ACHN (cell line): ENCODE data around the gene BAIAP2L1.
A peak's percentile ranks its signal among the peaks of the same experiment; 100 is the strongest.

Experiments
- DNase-seq: peaks from one replicate; pipeline ENCODE4 v3.0.0-alpha.2; 2015
- in situ Hi-C: cut with HindIII; loops from 2 replicates; pipeline ENCODE4 v1.10.0; 2017; ENCODE audit warnings: low sequenced_read_pairs, low pct_ligation_motif_present, low pct_unique_long_range_greater_than_20kb

BAIAP2L1 gene

GRCh38 chr7:98366562-98366938 lies 34.3 kb downstream of the BAIAP2L1 start:
- DNase-seq, result no peak
- in situ Hi-C loops, result no loop called here

DNA sequence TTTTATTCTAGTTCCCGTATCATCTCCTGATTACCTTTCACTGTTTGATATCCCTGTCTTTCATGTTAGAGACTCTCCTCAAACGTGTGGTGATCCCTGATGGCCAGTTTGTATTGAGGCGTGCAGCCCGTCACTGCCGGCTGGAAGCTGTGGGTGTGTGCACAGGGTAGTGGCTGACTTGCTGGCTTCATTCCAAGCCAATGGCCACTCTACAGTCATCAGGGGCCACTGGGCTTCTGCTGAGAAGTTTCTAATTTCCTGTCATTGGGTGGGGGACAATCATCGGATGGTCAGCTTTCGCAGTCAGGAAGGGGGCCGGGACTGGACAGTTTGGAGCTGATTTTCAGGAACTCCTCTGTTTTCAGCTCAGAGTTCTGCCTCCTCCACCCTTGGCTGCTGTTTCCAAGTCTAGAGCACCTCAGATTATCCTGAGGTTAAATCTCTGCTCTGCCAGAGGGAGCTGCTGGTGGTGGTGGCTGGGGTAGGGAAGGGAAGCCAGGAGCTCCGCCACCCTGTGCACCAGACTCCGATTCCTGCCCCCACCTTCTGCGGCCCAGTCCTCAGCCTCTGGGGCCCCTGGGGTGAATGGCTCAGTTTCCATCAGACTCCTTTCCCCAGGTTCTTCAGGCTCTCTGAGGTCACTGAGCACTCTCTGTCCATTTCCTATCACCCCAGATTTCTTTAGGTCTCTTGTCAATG lies 34.9 kb downstream of the BAIAP2L1 start:
- in situ Hi-C loops, result no loop called here
- DNase-seq, result no peak

DNA sequence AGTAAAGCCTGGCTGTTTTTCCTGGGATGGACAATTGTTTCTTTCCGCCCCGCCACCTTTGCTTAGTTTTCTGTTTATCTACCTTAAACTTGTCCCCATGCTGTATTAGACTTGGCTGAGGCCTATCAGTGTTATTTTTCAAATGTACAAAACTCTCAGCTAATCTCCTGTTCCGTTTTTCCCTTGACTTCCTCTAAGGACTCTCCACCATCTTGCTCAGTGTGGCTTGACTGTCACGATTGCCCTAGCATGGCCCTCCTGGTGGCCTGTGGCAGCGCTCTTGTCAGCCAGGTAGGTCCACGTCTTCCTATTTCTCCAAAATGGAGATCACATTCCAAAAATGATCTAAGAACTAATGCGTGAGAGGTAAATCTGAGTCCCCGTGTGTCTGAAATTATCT lies 36.7 kb downstream of the BAIAP2L1 start:
- in situ Hi-C loops, result no loop called here
- DNase-seq, result no peak

GRCh38 chr7:98362517-98362916 lies 38.4 kb downstream of the BAIAP2L1 start:
- in situ Hi-C loops, result no loop called here
- DNase-seq, result no peak

DNA sequence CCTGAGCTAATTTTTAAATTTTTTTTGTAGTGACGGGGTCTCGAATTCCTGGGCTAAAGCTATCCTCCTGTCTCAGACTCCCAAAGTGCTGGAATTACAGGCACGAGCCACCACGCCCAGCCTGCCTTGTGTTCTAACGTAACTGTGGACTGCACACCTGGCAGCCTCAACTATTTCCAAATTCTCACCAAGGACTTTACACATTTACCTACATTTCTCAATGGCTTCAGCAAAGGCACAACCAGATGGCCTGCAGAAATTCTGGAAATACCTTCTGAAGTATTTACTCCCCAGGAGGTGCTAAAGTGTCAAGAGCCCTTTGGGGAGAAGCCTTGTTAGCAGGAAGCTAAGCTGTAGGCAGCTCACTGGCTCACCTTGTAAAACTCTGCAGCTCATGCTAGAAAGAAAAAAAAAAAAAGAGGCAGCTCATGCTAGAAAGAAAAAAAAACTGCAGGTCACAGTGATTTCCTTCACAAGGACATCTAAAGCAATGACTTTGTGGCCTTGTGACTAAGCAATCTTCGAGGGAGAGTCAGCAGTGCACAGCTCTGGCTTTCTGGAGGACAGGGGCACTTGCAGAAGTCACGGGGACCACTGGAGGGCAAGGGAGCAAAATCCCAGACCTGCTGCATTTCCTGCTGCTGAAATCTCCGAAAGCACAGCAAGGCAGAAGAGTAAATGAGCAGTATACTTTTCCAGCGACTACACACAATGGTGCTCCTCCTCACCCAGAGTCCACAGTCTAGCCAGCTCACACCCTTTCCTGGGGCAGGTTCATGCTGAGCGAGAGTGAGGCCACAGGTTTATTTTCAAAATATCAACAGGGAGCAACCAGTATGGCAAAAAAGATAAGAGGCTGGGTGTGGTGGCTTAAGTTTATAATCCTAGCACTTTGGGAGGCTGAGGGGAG lies 40.4 kb downstream of the BAIAP2L1 start:
- peak; percentile 25 for DNase-seq

DNA sequence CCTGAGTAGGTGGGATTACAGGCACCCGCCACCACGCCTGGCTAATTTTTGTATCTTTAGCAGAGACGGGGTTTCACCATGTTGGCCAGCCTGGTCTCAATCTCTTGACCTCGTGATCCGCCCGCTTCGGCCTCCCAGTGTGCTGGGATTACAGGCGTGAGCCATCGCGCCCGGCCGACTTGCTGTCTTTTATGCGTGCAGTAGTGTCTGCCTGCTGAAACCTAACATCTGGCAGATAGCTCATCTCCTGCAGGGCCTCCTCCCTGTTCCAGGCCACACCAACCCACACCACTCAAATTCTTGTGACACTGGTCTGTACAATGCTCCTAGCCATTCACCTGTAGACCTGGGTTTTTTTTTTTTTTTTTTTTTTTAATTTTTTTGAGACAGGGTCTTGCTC lies 41.5 kb downstream of the BAIAP2L1 start:
- in situ Hi-C loops, result no loop called here
- no peak for DNase-seq

More for the DNA sequence above, 40.4 kb downstream of the BAIAP2L1 start:
- in situ Hi-C loops, result no loop called here

DNA sequence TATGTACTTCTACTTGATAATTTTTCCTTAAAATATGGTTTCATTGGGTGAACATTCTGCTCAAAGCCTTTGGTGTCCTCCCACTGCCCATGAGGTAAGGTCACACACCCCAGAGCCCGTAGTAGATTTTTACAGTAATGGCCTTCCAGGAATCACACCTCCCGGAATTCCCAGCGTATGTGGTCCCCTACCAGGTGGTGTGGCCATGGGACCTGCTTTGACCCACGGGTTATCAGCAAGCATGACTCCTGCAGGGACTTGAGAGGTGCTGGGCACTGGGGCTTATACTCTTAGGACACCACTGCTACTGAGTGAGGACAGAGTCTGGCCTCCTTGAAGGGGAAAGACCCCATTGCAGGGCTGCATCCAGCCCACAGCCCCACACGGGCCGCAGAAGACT lies 42.2 kb downstream of the BAIAP2L1 start:
- DNase-seq, result no peak
- in situ Hi-C loops, result no loop called here

DNA sequence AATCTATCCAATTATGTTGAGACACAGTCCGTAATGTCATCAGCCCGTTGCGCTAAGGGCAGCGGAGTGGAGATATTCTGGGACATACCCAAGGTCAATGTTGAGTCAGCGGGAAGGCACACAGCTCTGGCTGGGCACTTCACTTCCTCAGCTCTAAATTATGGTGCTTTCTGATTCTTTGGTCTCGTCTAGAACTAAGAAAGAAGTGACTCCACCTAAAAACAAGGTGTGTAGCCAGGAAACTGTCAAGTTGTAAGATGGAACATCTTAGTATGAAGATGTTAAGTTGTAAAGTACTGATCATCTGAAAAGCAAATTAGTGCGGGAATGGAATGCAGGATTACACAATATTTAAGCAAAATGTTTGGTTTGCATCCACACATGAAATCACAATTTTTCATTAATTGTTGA lies 43.1 kb downstream of the BAIAP2L1 start:
- DNase-seq, result peak; percentile 83
- in situ Hi-C loops, result no loop called here

- in situ Hi-C loops, result no loop called here
- no peak for DNase-seq
Measured at GRCh38 chr7:98355250-98355538, 45.7 kb downstream of the BAIAP2L1 start.

GRCh38 chr7:98354511-98355249 lies 46.2 kb downstream of the BAIAP2L1 start:
- peak; percentile 99 for DNase-seq
- in situ Hi-C loops, result no loop called here

- DNase-seq, result peak; percentile 33
- in situ Hi-C loops, result no loop called here
Measured at GRCh38 chr7:98354052-98354451, 46.8 kb downstream of the BAIAP2L1 start.

DNA sequence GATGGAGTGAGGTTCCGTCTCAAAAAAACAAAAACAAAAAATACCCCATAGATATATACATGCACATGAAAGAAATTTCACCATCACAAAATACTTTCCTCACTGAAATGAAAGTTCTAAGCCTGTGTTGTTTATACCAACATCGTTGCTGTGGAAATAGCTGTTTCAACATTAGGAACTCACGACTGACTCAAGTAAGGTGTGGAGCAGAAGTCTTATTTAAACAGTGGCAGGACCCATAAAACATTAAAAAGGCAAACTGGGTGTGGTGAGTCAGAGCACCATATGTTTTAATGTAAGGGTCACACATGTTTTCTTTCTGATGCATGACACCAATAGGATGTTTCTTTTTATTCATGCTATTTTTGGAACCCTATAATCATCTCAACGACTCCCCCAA lies 48.3 kb downstream of the BAIAP2L1 start:
- in situ Hi-C loops, result no loop called here

GRCh38 chr7:98351136-98351535 lies 49.8 kb downstream of the BAIAP2L1 start:
- in situ Hi-C loops, result no loop called here

More for the DNA sequence above, 48.3 kb downstream of the BAIAP2L1 start:
- DNase-seq, result no peak

GRCh38 chr7:98348726-98349474 lies 52.0 kb downstream of the BAIAP2L1 start:
- in situ Hi-C loops, result no loop called here
- DNase-seq, result no peak

More at GRCh38 chr7:98351136-98351535, 49.8 kb downstream of the BAIAP2L1 start:
- no peak for DNase-seq

GRCh38 chr7:98346515-98347069 lies 54.3 kb downstream of the BAIAP2L1 start:
- in situ Hi-C loops, result no loop called here
- no peak for DNase-seq

DNA sequence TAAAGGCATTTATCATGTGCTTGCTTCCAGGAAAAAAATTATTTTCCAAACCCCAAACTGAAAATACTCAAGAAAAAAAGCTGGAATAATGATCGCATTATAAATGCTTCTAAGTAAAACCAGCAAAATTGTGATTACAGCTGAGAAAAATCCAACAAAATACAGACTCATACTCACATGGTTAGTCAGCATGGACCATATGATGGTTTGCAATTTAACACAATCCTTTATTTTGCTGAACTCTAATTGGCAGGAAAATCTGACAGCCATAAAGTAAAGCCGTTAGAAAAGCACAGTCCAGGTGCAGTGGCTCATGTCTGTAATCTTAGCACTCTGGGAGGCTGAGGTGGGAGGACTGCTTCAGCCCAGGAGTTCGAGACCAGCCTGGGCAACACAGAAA lies 59.8 kb downstream of the BAIAP2L1 start:
- DNase-seq, result no peak
- in situ Hi-C loops, result no loop called here

GRCh38 chr7:98339043-98339442 lies 61.8 kb downstream of the BAIAP2L1 start:
- no peak for DNase-seq
- in situ Hi-C loops, result no loop called here

DNA sequence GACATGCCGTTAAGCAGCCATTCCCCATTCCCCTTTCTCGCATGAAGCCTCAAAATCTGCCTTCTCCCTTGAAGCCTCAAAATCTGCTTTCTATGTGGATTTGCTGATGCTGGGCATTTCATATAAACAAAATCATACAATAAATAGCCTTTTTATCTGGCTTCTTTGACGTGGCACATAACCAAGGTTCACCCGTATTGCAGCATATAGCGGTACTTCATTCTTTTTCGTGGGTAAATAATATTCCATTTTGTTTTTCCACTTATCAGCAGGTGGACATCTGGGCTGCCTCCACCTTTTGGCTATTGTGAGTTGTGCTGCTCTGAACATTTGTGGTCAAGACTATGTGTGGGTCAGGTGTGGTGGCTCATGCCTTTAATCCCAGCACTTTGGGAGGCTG lies 62.4 kb downstream of the BAIAP2L1 start:
- in situ Hi-C loops, result no loop called here
- DNase-seq, result no peak
